Mononuclear cell (primary cell): Measurements from ENCODE around the gene NCSTN. TPM values are rescaled to one million over a fixed set of nuclear protein-coding genes. Genes with fewer than 3 reads are reported as not detected.

Experiments
- H3K27me3 ChIP-seq: 2 replicates; pipeline ENCODE4 v1.6.0; 2011; ENCODE audit warnings: low read length, control low read depth; ENCODE audit not compliant: insufficient read depth
- H3K4me1 ChIP-seq: 2 replicates; pipeline ENCODE4 v1.5.1; 2011; ENCODE audit warnings: mild to moderate bottlenecking, low read length, control low read depth; ENCODE audit not compliant: insufficient read depth
- H3K4me3 ChIP-seq: 2 replicates; pipeline ENCODE4 v1.5.1; 2011; ENCODE audit warnings: mild to moderate bottlenecking, low read length, moderate library complexity
- H3K9me3 ChIP-seq: 2 replicates; pipeline ENCODE4 v1.5.1; 2011; ENCODE audit warnings: low read depth, mild to moderate bottlenecking, control low read depth, low read length
- total RNA-seq: library from RNA; depleted of rRNA; stranded (reverse); fragments of >200 nt; gene quantifications from one replicate; pipeline ENCODE4 v1.2.3, GENCODE V29; 2012

Gene NCSTN
- total RNA-seq, 1 donor, result 54.5 TPM

DNA sequence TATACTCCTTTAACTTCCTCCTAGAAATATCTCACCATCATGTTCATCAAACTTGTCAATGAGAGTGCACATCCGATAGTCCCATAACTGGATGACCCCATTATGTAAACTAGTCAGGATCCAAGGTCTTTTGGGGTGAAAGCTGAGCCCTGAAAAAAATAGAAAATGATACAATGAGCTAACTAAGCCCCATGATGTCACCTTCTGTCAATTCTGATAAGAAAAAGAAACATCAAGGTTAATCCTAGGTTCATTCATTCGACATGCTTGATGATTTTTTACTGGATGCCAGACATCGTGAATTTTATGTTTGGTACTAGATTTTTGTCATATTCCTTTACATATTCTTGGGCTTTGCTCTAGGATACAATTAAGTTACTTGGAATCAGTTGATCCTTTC lies 3.0 kb upstream of the NCSTN start:
- Histone ChIP-seq H3K9me3 (no peaks in the 10 kb centered on the region), H3K4me3 (no peak overlapping the region), H3K27me3 (no peaks in the 10 kb centered on the region), H3K4me1 (peaks cover 56% of the 10 kb centered on the region)

DNA sequence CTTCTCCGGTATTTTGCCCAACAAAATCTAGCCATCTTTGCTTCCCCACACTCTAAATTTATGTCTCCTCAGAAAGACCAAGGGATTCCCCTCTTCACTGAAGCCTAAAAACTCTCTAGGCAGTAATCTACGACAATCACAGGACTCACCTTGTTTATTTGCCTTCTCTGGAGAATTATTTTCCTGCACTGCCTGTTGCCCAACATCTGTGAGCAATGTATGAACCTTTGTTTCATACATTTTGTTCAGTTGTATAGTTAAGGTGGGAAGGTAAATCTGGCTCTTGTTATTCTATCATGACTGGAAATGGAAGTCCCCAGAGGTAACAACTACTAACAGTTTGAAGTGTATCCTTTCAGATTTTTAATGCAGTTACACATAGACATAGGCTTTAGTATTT lies 2.3 kb upstream of the NCSTN start:
- H3K4me3 ChIP-seq, result no peak overlapping the region

GRCh38 chr1:160342526-160342925 lies 657 bp upstream of the NCSTN start:
- peaks cover 79% of the 10 kb centered on the region for H3K4me1 ChIP-seq
- no peaks in the 10 kb centered on the region for H3K9me3 ChIP-seq
- peak overlapping the region; percentile 96 for H3K4me3 ChIP-seq
- H3K27me3 ChIP-seq, result no peaks in the 10 kb centered on the region

More for the DNA sequence above, 2.3 kb upstream of the NCSTN start:
- H3K27me3 ChIP-seq, result no peaks in the 10 kb centered on the region
- H3K4me1 ChIP-seq, result peaks cover 64% of the 10 kb centered on the region
- no peaks in the 10 kb centered on the region for H3K9me3 ChIP-seq

DNA sequence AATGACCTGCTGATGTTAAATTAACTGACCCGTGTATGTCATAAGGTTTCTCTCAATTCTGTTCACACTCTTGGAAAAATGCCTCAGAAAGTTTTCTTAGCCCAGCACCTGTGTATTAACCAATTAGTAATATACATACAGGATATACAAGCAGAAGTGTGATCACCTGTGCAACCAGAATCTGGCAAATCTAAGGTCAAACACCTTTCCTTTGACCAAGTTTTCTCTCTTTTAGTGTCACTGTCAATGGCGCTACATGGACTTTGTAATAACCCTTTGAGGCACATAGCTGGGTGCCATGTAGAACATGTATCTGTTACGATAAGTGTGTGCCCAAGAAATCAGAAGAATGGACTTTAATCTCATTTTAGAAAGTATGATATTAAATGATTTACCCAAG lies 1.1 kb downstream of the NCSTN start:
- no peak overlapping the region for H3K4me3 ChIP-seq
- no peaks in the 10 kb centered on the region for H3K9me3 ChIP-seq
- H3K27me3 ChIP-seq, result no peaks in the 10 kb centered on the region
- peaks cover 68% of the 10 kb centered on the region for H3K4me1 ChIP-seq

GRCh38 chr1:160344936-160345335 lies 1.8 kb downstream of the NCSTN start:
- Histone ChIP-seq H3K27me3 (no peaks in the 10 kb centered on the region), H3K4me1 (peaks cover 61% of the 10 kb centered on the region), H3K4me3 (no peak overlapping the region), H3K9me3 (no peaks in the 10 kb centered on the region)

GRCh38 chr1:160346463-160346862 lies 3.3 kb downstream of the NCSTN start:
- Histone ChIP-seq H3K4me3 (no peak overlapping the region), H3K27me3 (no peaks in the 10 kb centered on the region), H3K4me1 (peaks cover 51% of the 10 kb centered on the region), H3K9me3 (no peaks in the 10 kb centered on the region)

DNA sequence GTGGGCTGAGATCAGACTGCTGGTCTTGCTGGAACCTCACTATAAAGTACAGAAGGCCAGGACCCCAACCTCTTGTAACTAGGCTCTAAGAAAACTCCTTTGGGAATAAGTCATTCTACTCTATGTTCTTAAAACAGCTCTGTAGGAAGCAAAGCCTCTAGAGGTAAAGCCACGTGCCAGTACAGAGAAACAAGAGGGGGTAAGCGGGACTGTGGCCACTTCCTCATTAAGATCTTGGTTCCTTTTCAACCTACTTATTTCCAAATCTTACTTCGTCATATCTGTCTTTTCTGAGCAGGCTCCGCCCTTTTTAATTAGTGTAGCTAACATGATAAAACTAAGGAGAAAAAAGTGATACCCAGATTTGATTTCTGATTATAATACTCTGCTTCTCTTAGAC lies 3.8 kb downstream of the NCSTN start:
- no peak overlapping the region for H3K4me3 ChIP-seq
- H3K4me1 ChIP-seq, result peaks cover 48% of the 10 kb centered on the region
- no peaks in the 10 kb centered on the region for H3K27me3 ChIP-seq
- H3K9me3 ChIP-seq, result no peaks in the 10 kb centered on the region

DNA sequence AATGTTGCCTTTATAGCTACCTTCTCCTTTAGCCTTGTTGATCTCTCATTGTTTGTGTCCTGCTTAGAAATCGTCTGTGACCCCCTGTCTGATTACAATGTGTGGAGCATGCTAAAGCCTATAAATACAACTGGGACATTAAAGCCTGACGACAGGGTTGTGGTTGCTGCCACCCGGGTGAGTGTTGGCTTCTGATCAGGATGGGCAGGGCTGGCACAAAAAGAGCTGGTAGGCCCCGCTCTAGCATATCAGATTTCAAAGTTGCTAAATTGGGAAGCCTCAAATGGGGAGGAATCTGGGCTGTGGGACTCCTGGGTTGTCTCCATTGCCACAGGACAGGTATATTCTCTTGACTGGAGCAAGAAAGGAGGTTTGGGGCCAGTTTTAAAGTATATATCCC lies 8.4 kb downstream of the NCSTN start:
- Histone ChIP-seq H3K27me3 (no peaks in the 10 kb centered on the region), H3K4me3 (no peak overlapping the region), H3K9me3 (no peaks in the 10 kb centered on the region), H3K4me1 (peaks cover 12% of the 10 kb centered on the region)

DNA sequence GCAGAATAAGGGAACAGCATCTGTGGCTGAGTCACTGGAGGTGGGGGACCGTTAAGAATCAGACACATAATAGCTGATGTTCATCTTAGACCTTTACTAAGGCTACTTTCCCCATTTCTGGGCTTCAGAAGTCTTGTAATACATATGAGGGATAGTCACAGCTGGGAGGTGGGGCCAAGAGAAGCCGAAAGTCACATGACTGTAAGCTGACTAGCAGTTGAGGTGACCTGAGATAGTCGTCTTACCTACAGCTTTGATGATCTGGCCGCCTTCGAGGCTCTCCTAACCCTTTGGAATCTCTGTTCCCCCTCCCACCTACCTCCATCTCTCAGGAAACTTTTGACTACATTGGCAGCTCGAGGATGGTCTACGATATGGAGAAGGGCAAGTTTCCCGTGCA lies 9.4 kb downstream of the NCSTN start:
- Histone ChIP-seq H3K9me3 (no peaks in the 10 kb centered on the region), H3K27me3 (no peaks in the 10 kb centered on the region), H3K4me1 (peaks cover 4% of the 10 kb centered on the region), H3K4me3 (no peak overlapping the region)

- Histone ChIP-seq H3K27me3 (no peaks in the 10 kb centered on the region), H3K9me3 (no peaks in the 10 kb centered on the region), H3K4me1 (no peaks in the 10 kb centered on the region), H3K4me3 (no peak overlapping the region)
These were observed 10.0 kb downstream of the NCSTN start for GRCh38 chr1:160353223-160353622.

DNA sequence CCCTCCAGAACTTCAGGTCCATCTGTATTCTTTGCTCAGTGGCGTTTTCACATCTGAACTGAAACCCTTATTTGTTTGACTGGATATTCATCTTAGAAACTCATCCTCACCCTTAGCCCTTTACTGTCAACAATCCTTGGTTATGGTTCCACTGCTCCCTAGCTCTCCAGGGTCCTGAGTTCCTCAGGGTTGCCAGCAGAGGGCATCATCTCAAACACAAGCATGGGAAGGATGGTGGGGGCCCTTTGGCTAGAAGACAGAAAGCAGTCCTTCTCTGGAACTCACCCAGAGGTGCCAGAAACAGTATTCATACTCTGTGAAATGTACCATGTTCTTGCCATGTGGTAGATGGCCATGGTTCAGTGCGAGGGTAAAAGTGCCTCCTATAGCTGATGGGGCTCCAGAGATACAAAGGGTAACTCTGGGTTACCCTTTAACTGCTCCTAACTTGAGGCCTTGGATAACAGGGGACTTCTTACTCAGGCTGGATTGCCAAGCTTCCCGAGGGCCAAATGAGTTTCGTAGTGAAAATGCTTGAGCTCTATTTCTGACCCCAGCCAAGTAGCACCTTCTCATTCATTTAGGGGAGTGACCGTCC lies 11.3 kb downstream of the NCSTN start:
- no peak overlapping the region for H3K4me3 ChIP-seq
- H3K27me3 ChIP-seq, result no peaks in the 10 kb centered on the region
- no peaks in the 10 kb centered on the region for H3K4me1 ChIP-seq
- H3K9me3 ChIP-seq, result no peaks in the 10 kb centered on the region

GRCh38 chr1:160357286-160358002 lies 14.3 kb downstream of the NCSTN start:
- H3K4me1 ChIP-seq, result no peaks in the 10 kb centered on the region
- H3K9me3 ChIP-seq, result no peaks in the 10 kb centered on the region
- H3K27me3 ChIP-seq, result no peaks in the 10 kb centered on the region
- no peak overlapping the region for H3K4me3 ChIP-seq

DNA sequence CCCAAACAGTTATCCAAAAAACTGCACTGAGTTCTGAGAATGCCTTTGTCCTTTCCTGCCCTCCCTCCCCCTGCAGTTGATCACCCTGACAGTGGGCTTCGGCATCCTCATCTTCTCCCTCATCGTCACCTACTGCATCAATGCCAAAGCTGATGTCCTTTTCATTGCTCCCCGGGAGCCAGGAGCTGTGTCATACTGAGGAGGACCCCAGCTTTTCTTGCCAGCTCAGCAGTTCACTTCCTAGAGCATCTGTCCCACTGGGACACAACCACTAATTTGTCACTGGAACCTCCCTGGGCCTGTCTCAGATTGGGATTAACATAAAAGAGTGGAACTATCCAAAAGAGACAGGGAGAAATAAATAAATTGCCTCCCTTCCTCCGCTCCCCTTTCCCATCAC lies 14.9 kb downstream of the NCSTN start:
- Histone ChIP-seq H3K4me1 (no peaks in the 10 kb centered on the region), H3K9me3 (no peaks in the 10 kb centered on the region), H3K27me3 (no peaks in the 10 kb centered on the region), H3K4me3 (no peak overlapping the region)

DNA sequence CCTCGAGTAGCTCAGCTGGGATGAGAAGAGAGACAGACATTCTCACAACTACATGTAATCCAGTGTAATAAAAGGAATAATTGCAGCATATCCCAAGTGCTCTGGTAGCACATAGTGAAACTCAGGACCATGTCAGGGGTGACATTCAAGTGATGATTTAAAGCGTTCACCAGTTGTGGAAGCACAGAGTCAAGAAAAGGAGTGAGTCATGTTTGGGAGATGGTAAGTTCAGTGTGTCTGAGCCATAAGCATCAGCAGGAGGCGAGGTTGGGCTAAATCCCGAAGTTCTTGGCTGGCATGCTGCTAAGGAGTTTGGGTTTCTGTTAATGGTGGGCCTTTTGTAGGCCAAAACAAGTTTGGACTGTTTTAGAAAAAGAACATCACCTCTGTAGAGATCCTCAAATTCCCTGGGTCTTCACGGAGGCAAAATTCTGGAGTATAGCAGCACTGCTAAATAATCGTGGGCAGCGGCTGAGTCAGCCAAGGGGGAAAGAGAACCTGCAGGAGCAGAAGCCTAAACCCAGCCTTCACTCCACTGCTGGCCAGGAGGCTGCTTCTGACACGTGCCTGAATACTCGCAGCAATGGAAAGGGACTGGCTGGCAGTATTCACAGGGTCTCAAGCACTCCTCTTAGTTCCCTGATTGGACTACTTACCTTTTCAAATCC lies 16.5 kb downstream of the NCSTN start:
- no peaks in the 10 kb centered on the region for H3K4me1 ChIP-seq
- H3K27me3 ChIP-seq, result no peaks in the 10 kb centered on the region
- no peaks in the 10 kb centered on the region for H3K9me3 ChIP-seq
- H3K4me3 ChIP-seq, result no peak overlapping the region

DNA sequence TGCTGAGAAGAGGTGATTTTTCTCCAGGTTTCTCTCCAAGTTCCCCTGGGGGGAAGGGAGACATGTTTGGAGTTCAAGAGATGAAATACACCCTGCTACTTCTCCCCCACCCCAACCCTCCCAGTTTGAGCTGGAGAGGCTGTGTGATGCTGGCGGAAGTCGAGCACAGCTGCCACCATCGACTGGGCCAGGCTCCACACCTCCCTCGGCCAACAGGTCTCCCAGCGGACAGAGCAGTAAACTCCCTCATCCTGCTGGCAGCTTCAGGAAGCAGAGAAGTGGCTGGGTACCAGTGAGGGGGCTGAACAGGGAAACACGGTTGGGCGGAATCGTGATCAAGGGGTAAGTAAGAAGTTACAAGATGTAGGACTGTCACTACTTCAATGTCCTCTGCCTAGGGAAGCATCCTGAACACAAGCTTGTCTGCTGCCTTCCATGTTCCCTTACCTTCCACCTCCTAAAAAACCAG lies 17.1 kb downstream of the NCSTN start:
- no peak overlapping the region for H3K4me3 ChIP-seq
- H3K4me1 ChIP-seq, result no peaks in the 10 kb centered on the region
- H3K27me3 ChIP-seq, result no peaks in the 10 kb centered on the region
- no peaks in the 10 kb centered on the region for H3K9me3 ChIP-seq
